K562 (cell line): ENCODE results near the gene COL13A1. TPM values are rescaled to one million over a fixed set of nuclear protein-coding genes. Genes with fewer than 3 reads are reported as not detected.
A peak's percentile ranks its signal among the peaks of the same experiment; 100 is the strongest.

Experiments
- ATAC-seq: fragments of 200-7000 bp; cut with Tn5 transposase; 3 replicates; pipeline ENCODE4 v1.9.1; 2020; ENCODE audit warnings: moderate library complexity
- BruUV-seq: library from RNA; stranded (reverse); fragments of 400-500 nt; replicated peaks from 2 replicates; lab custom pipeline; 2021; lab: Mats Ljungman, UMichigan
- CTCF ChIA-PET: fragments of 300-600 bp; formaldehyde crosslinking; extraction: SDS; loops from one replicate; lab custom pipeline; 2021; ENCODE audit warnings: low intra/inter-chr PET ratio; lab: Yijun Ruan, JAX
- POLR2A ChIA-PET: fragments of 300-600, 350-650 bp; sonication (Branson Sonifier 250); formaldehyde crosslinking; extraction: SDS; loops from one replicate; lab custom pipeline; 2021; ENCODE audit warnings: antibody characterized with exemption, inconsistent platforms; lab: Yijun Ruan, JAX
- DNase-seq, 4 experiments: peaks; one replicate each; pipeline versions ENCODE4 v3.0.0 to v3.0.0-alpha.2; 2011 to 2018; ENCODE audit warnings: low spot score in 3 of 4, mixed read lengths in 3 of 4; ENCODE audit errors: extremely low read depth in 1 of 4
- FAIRE-seq: peaks from 2 replicates; lab custom pipeline; 2011; peaks lifted over from hg19 to GRCh38; lab: Jason Lieb, UNC
- H2AFZ ChIP-seq: 2 replicates; pipeline ENCODE4 v1.6.0; 2011; ENCODE audit warnings: low read depth, low read length, control low read depth, inconsistent platforms
- H3K27ac ChIP-seq: fragments of 200-600 bp; 3 replicates; pipeline ENCODE4 v1.8.0; 2011; ENCODE audit warnings: low read depth, mild to moderate bottlenecking, control low read depth, inconsistent platforms, low read length, moderate library complexity, mixed read lengths; ENCODE audit errors: extremely low read depth
- H3K27me3 ChIP-seq, 2 experiments: fragments of 300-600 bp in 1 of 2; 2 replicates in 1 of 2; 3 replicates in 1 of 2; pipeline versions ENCODE4 v1.6.0 to v1.8.0; 2011; ENCODE audit warnings: inconsistent platforms in 2 of 2, low read length in 2 of 2, mild to moderate bottlenecking in 1 of 2, mixed read lengths in 1 of 2, moderate library complexity in 1 of 2; ENCODE audit not compliant: control insufficient read depth in 2 of 2, insufficient read depth in 2 of 2
- H3K36me3 ChIP-seq: fragments of 300-600 bp; 3 replicates; pipeline ENCODE4 v1.8.0; 2011; ENCODE audit warnings: mild to moderate bottlenecking, low read length, inconsistent platforms; ENCODE audit not compliant: control insufficient read depth, insufficient read depth
- H3K4me1 ChIP-seq, 2 experiments: fragments of 200-600 bp in 1 of 2; replicated peaks in 1 of 2; 2 replicates in 1 of 2; 3 replicates in 1 of 2; pipeline versions ENCODE4 v1.5.1 to v1.8.0; 2011; ENCODE audit warnings: inconsistent platforms in 2 of 2, low read length in 2 of 2, mild to moderate bottlenecking in 1 of 2, mixed read lengths in 1 of 2, moderate library complexity in 1 of 2; ENCODE audit not compliant: control insufficient read depth in 2 of 2, insufficient read depth in 2 of 2
- H3K4me2 ChIP-seq: 2 replicates; pipeline ENCODE4 v1.6.1; 2011; ENCODE audit warnings: low read length, control low read depth, inconsistent platforms, mixed read lengths; ENCODE audit not compliant: insufficient read depth
- H3K4me3 ChIP-seq: fragments of 200-600 bp; sonication (generic), shearing (Covaris generic); 2 replicates; pipeline ENCODE4 v1.5.1; 2016; ENCODE audit warnings: control low read depth, inconsistent platforms
- H3K79me2 ChIP-seq: fragments of 200-600 bp; 3 replicates; pipeline ENCODE4 v1.8.0; 2011; ENCODE audit warnings: low read length, inconsistent platforms; ENCODE audit not compliant: control insufficient read depth, insufficient read depth
- H3K9ac ChIP-seq, 2 experiments: 2 replicates each; pipeline versions ENCODE4 v1.6.0 to v1.6.1; 2011; ENCODE audit warnings: low read depth in 2 of 2, low read length in 2 of 2, control low read depth in 1 of 2, inconsistent platforms in 1 of 2, mild to moderate bottlenecking in 1 of 2, mixed read lengths in 1 of 2; ENCODE audit not compliant: insufficient read depth in 1 of 2
- H3K9me1 ChIP-seq: one replicate; pipeline ENCODE4 v1.6.0; 2011; ENCODE audit warnings: inconsistent platforms, mild to moderate bottlenecking, low read length, moderate library complexity; ENCODE audit not compliant: control insufficient read depth, insufficient read depth
- H3K9me3 ChIP-seq: replicated peaks from 2 replicates; pipeline ENCODE4 v1.5.1; 2011; ENCODE audit warnings: low read depth, low read length, inconsistent platforms; ENCODE audit not compliant: control insufficient read depth, insufficient read depth
- H4K20me1 ChIP-seq: replicated peaks from 2 replicates; pipeline ENCODE4 v1.6.1; 2011; ENCODE audit warnings: low read length, inconsistent platforms, mixed read lengths; ENCODE audit not compliant: control insufficient read depth, insufficient read depth
- BCL6 ChIP-seq: fragments of 250-450 bp; sonication (Bioruptor Pico); IDR thresholded peaks from 2 replicates; pipeline ENCODE4 v1.4.0; 2020
- C11orf30 ChIP-seq: fragments of 450-650 bp; IDR thresholded peaks from 2 replicates; pipeline ENCODE4 v1.6.1; 2016; ENCODE audit warnings: low read depth, mild to moderate bottlenecking
- HMBOX1 ChIP-seq: sonication (generic); IDR thresholded peaks from 2 replicates; pipeline ENCODE4 v1.6.1; 2016
- PATZ1 ChIP-seq: fragments of 250-450 bp; sonication (Bioruptor Pico); IDR thresholded peaks from 2 replicates; pipeline ENCODE4 v1.5.0; 2020; ENCODE audit warnings: mild to moderate bottlenecking, borderline replicate concordance
- RNF219 ChIP-seq: fragments of 250-450 bp; sonication (Bioruptor Pico); IDR thresholded peaks from 2 replicates; pipeline ENCODE4 v1.5.0; 2022; ENCODE audit warnings: mild to moderate bottlenecking
- RUNX1 ChIP-seq: sonication (generic); IDR thresholded peaks from 2 replicates; pipeline ENCODE4 v1.6.1; 2016; ENCODE audit warnings: antibody characterized with exemption, low read depth
- SREBF2 ChIP-seq: sonication (generic); formaldehyde crosslinking; IDR thresholded peaks from 2 replicates; pipeline ENCODE4 v1.4.0; 2020; ENCODE audit warnings: mild to moderate bottlenecking, missing genetic modification reagents
- USF2 ChIP-seq: sonication (generic); formaldehyde crosslinking; IDR thresholded peaks from 2 replicates; pipeline ENCODE4 v1.5.0; 2020; ENCODE audit warnings: missing genetic modification reagents
- ZBED1 ChIP-seq: IDR thresholded peaks from 2 replicates; pipeline ENCODE4 v1.6.1; 2014
- ZKSCAN8 ChIP-seq: fragments of 200-800 bp; sonication (Bioruptor generic); IDR thresholded peaks from 2 replicates; pipeline ENCODE4 v1.6.1; 2016; ENCODE audit warnings: missing genetic modification characterization, missing compliant biosample characterization
- WGBS: fragments of 100-300 bp; shearing (Covaris generic); methylation state at CpG from one replicate; pipeline ENCODE4 v1.1.6; 2016; ENCODE audit warnings: low coverage, mixed read lengths; ENCODE audit not compliant: insufficient coverage; ENCODE audit errors: missing lambda C conversion rate; 5-methylcytosine and 5-hydroxymethylcytosine counted together
- in situ Hi-C: fragments of 300-500 bp; cut with MboI; formaldehyde crosslinking; loops from 4 replicates; pipeline ENCODE4 v1.15.0; 2018; ENCODE audit warnings: inconsistent platforms, mixed read lengths
- intact Hi-C: fragments of 100-400 bp; cut with micrococcal nuclease; formaldehyde crosslinking; loops from 2 replicates; pipeline ENCODE4 v1.14.2; 2022
- polyA plus RNA-seq, 8 experiments: library from polyadenylated mRNA; depleted of rRNA in 4 of 8; stranded (reverse) in 5 of 8; unstranded in 3 of 8; fragments of >200 nt; fragmentation: Nextera tagmentation in 2 of 8; fragmentation: Illumina TruSeq in 1 of 8; extraction: Ambion mirVana in 2 of 8; extraction: Trizol in 1 of 8; gene quantifications; 2 replicates each; pipeline versions ENCODE4 v1.2.1 to v1.2.3, GENCODE V29; 2011 to 2014; ENCODE audit warnings: inconsistent platforms in 1 of 8, missing spikeins in 1 of 8
- total RNA-seq, 7 experiments: library from RNA; depleted of rRNA in 6 of 7; stranded (reverse); fragments of >200 nt in 6 of 7; fragmentation: Illumina TruSeq in 2 of 7; extraction: Trizol in 2 of 7; gene quantifications; 2 replicates each; pipeline versions ENCODE4 v1.2.1 to v1.2.3, GENCODE V29; 2011 to 2021; ENCODE audit warnings: low replicate concordance in 1 of 7

COL13A1 gene
- total and polyA plus RNA-seq, 9 of the 15 experiments (the other 6 are each of a cell fraction or from before 2014, with no cell fraction given): not detected

GRCh38 chr10:69907517-69907916 is 105.8 kb downstream of the COL13A1 start:
- TF ChIP-seq ZBED1 (peak; percentile 94), RUNX1 (no peak), C11orf30 (no peak), HMBOX1 (peak; percentile 99)
- no peaks in the 10 kb centered on the region for H3K9me1 ChIP-seq
- POLR2A ChIA-PET: no interaction called here
- in situ Hi-C loops (no loop called here), intact Hi-C loops (no loop called here)
- BruUV-seq: no TSS peak
- no peaks in the 10 kb centered on the region for H4K20me1 ChIP-seq
- WGBS: 0% methylated on average over 4 of the region's 4 CpGs
- peak; percentile 68 for FAIRE-seq
- ATAC-seq: no peak
- CTCF ChIA-PET: no interaction called here
- no peak overlapping the region for H3K4me3 ChIP-seq
- no peaks in the 10 kb centered on the region for H3K4me1 ChIP-seq
- no peaks in the 10 kb centered on the region for H3K9me3 ChIP-seq
- H3K36me3 ChIP-seq: no peaks in the 10 kb centered on the region
- H3K9ac ChIP-seq: no peak overlapping the region
- no peak for DNase-seq
- H3K4me2 ChIP-seq: no peak overlapping the region
- H3K27ac ChIP-seq: no peak overlapping the region
- H2AFZ ChIP-seq: no peak overlapping the region
- peaks cover 6 to 31% of the 10 kb centered on the region in 2 experiments; a peak in 3 of 5 replicates for H3K27me3 ChIP-seq
- H3K79me2 ChIP-seq: no peaks in the 10 kb centered on the region

GRCh38 chr10:69908124-69908523 is 106.4 kb downstream of the COL13A1 start:
- no peak overlapping the region for H3K4me2 ChIP-seq
- no peak for FAIRE-seq
- no peak overlapping the region for H2AFZ ChIP-seq
- ChIA-PET POLR2A (no interaction called here), CTCF (no interaction called here)
- no peak for DNase-seq
- 0% methylated on average over 6 of the region's 6 CpGs for WGBS
- no peaks in the 10 kb centered on the region for H3K36me3 ChIP-seq
- in situ Hi-C loops: no loop called here
- H3K4me3 ChIP-seq: no peak overlapping the region
- peaks cover 9 to 37% of the 10 kb centered on the region in 2 experiments; a peak in 3 of 5 replicates for H3K27me3 ChIP-seq
- H3K9me1 ChIP-seq: no peaks in the 10 kb centered on the region
- ATAC-seq: no peak
- no peaks in the 10 kb centered on the region for H3K79me2 ChIP-seq
- no peak overlapping the region for H3K9ac ChIP-seq
- BruUV-seq: no TSS peak
- H3K9me3 ChIP-seq: no peaks in the 10 kb centered on the region
- no peaks in the 10 kb centered on the region for H3K4me1 ChIP-seq
- 0 out of 2 replicates have a peak, but pooled peaks cover 3% of the 10 kb centered on the region for H4K20me1 ChIP-seq
- intact Hi-C loops: no loop called here
- no peak overlapping the region for H3K27ac ChIP-seq
- TF ChIP-seq BCL6 (CRISPR knock-in tag) (no peak), RNF219 (CRISPR knock-in tag) (no peak), PATZ1 (CRISPR knock-in tag) (no peak), USF2 (no peak), ZKSCAN8 (CRISPR knock-in tag) (no peak), SREBF2 (no peak)
